HG03378 (cell line): ENCODE measurements around the gene CLEC17A.
A peak's percentile ranks its signal among the peaks of the same experiment; 100 is the strongest.
"Not testable (repeated sequence)": the region's sequence is repeated elsewhere in the genome, so short reads cannot be mapped to it uniquely, and the experiment has no call there.

Experiments
- ATAC-seq: cut with Tn5 transposase; IDR thresholded peaks from one replicate; pipeline ENCODE4 v1.9.1; 2021; ENCODE audit warnings: mild to moderate bottlenecking, moderate library complexity; ENCODE audit not compliant: unreplicated experiment

The CLEC17A gene, protein sequence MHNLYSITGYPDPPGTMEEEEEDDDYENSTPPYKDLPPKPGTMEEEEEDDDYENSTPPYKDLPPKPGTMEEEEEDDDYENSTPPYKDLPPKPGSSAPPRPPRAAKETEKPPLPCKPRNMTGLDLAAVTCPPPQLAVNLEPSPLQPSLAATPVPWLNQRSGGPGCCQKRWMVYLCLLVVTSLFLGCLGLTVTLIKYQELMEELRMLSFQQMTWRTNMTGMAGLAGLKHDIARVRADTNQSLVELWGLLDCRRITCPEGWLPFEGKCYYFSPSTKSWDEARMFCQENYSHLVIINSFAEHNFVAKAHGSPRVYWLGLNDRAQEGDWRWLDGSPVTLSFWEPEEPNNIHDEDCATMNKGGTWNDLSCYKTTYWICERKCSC

DNA sequence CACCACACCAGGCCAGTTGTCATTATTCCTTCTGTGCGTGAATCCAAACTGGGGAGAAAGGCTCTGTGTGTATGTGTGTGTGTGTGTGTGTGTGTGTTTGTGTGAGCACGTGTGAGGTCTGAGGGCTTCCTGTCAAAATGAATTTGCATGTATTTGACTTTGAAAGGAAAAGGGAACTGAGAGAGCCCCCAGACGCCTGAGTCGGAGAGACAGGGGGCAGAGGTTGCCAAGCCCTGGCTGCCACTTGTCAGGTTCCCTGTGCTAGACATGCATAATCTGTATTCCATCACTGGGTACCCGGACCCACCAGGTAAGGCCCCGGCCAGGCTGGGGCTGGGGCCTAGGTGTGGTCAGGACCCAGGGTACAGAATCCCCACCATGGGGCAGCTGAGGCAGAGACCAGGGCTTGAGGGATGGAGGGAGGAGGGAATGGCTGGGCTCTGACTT is at the start of gene CLEC17A:
TSS of gene CLEC17A (plus strand) at position 191 of the 447 bp plus-strand sequence. CDS start at position 268, 77 bp downstream.
- peak; percentile 32 for ATAC-seq

DNA sequence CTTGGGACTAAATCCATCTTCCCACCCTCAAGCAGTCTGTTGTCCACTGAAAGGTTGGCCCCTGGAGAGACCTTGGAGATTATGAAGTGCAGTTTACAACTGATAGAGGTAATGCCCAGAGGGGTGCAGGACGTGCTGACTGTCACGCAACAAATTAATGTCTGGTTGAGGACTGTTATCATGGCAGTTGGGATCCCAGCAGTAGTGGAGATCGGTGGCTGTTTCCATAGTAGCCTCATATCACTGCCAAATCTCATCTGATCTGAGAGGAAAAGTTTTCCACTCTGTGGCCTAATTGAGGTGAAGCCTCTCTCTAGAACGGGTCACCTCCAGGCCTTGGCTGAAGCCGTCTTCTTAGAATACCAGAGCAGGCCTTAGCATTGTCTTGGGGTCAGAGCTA is 49.4 kb upstream of the CLEC17A start:
- no peak for ATAC-seq

DNA sequence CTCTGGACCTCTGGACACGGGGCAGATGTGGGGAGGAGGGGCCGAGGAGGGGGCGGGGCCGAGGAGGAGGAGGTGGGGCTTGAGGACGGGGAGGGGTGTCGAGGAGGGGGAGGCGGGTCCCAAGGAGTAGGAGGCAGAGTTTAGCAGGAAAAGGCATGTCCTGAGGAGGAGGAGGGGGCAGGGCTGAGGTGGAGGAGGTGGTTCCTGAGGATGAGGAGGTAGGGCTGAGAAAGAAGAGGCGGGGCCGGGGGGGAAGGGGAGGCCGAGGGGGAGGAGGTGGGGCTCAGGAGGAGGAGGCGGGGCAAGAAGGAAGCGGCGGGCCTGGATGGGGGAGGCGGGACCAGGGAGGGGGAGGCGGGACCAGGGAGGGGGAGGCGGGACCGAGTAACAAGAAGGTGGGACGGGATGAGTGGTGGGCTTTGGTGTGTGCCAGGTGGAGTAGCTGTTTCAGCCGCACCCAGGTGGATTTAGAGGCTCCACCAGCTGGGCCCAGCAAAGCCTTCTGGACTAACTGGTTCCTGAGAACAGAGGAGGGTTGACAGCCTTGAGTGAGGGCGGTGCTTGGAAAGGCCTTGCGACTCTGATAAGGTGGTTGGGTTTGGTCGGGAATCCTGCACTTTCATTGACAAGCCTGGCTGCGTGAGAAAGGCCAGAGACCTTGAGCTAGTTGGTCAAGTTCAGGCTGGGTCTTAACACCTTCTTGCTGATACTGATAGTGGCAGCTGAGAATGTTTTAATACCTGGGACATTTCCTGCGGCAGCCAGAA is 45.8 kb upstream of the CLEC17A start:
- ATAC-seq = no peak

DNA sequence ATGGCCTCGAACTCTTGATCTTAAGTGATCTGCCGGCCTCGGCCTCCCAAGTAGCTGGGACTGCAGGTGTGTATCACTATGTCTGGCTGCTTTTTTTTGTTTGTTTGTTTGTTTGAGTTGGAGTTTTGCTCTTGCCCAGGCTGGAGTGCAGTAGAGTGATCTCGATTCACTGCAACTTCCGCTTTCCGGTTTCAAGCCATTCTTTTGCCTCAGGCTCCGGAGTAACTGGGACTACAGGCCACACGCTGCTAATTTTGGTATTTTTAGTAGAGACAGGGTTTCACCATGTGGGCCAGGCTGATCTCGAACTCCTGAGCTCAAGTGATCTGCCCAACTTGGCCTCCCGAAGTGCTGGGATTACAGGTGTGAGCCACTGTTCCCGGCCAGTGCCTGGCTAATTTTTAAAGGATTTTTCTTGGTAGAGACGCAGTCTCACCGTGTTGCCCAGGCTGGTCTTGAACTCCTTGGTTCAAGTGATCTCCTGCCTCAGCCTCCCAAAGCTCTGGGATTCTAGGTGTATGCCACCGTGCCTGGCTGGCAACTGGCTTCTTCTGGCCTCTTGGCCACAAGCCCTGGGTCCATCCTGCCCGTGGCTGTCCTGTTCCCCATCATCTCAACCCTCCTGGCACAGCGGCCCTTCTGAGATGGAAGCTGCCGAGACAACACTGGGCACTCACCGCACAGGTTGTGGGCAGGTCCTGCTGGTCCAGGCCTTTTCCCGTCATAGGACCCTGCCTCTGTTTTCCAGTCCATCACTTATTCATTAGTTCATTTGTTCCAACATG is 42.0 kb upstream of the CLEC17A start:
- ATAC-seq = no peak

DNA sequence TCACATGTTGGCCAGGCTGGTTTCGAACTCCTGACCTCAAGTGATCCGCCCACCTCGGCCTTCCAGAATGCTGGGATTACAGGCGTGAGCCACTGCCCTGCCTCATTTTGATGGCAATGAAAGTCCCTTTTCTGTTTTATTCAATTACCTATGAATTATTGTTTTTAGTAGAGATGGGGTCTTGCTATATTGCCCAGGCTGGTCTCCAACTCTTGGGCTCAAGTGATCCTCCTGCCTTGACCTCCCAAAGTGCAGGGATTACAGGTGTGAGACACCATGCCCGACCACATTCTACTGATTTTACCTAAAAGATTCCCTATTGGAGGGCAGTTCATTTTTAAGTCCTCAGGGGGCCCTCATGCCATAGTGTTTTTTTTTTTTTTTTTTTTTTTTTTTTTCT is 40.9 kb upstream of the CLEC17A start:
- ATAC-seq = not testable (repeated sequence)

DNA sequence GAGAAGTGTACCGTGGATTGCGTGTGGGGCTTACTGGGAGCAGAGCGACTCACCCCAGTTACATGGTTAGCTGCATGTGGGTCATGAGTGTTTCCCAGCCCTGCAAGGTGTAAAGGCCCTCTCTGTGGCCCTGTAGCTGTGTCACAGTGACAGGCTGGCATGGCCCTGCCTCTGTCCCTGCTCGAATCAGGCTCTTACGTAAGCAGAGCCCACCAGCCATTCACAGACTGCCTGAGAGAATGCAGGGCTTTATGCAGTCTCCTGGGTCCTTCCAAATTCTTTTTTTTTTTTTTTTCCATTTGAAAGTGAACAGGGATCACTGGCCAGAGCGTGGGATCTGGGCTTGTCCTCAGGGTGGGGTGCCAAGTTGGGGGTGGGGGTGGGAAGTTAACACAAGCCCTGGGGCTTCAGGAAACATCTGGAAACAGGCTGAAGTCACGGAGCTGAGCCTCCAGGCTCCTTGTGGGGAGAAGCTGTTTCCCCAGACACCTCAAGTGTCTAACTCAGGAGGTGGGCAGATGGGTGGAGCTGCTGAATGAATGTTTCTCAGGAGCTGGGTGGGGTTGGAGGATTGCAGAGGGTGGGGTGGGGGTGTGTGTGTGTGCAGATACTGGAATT is 40.1 kb upstream of the CLEC17A start:
- no peak for ATAC-seq

DNA sequence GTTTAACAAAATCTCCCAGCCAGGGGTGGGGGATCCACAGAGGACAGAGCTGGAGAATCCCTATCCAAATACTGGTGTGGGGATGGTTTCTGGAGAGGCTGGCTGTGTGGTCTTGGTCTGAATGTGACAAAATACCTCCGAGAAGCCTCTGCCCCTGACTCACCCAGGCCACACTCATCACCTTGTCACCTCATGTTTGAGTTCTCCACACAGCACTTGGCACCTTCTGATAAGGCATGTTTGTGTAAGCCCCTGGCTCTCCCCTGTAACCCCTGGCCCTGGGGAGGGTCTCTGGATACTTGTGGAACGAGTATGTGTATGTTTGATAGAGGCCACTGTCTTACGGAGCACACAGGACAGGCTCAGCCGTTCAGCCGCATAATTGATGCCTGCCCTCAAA is 38.8 kb upstream of the CLEC17A start:
- ATAC-seq = no peak

DNA sequence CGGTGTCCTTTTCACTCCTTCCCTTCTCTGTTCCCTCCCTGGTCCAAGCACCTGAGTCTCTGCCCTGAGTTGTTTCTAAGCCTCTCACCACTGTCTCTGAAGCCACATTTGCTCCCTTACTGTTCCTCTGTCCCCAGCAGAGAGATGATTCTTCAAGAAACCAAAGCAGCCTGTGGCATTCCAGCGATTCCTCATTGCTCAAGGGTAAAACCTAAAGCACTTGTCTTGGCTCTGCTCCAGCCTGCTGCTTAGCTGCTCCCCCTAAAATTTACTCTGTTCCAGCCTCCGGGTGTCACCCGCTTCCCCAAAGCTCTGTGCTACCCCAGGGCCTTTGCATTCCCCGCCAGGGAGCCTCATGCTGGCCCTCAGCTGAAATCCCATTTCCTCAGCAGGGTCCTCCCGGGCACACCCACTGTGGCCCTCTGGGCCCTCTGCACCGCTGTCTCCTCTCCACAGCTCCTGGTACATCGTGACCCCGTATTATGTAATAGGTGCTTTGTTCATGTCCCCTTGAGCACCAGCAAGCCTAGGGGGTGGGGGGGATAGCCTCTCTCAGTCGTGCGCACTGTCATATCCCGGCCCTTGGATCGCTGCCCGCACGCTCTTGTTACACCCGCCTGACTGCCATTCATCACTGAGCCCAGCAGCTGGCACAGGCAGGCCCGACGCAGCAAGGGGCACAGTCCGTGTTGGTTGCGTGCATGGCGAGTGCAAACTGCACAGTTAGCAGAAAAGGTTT is 37.7 kb upstream of the CLEC17A start:
- ATAC-seq = no peak

DNA sequence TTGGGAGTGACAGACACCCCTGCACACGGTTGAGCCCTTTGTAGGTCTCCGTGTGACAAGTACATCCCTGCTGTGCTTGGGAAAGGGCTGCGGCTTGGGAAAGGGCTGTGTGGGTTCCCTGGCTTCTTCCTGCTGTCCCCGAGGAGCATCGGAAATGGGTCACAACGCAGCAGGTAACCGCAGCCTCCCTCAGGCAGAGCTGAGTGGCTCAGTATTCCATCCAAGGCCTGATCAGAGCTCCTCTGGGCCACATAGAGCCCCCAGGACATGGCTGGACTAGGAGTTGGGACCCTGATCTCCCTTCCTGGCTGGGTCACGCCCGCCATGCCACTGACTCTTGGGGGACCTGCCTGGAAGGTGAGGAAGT is 37.2 kb upstream of the CLEC17A start:
- no peak for ATAC-seq

DNA sequence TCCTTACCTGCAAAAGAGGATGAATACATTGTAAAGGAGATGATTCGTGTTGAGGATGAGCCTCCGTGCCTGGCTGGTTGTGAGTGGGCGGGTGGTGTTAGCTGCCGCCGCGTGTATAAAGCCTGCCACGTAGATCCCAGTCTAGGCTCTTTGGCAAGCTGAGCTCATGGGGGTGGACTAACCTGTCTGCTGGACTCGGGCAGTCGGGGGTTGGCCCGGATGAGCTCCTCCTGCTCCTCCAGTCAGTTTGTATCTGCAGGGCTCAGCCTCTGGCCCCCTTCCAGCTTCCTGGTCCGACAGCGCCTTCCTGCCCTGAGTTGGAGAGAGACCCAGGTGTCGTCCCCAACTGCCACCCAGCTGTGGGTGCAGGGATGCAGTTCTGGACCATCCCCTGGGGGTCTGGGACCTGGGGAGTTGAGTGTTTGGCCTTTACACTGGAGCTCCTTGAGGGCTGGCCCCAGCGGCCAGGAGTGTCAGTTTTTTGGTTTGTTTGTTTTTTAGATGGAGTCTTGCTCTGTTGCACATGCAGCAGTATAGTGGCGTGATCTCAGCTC is 32.6 kb upstream of the CLEC17A start:
- no peak for ATAC-seq

DNA sequence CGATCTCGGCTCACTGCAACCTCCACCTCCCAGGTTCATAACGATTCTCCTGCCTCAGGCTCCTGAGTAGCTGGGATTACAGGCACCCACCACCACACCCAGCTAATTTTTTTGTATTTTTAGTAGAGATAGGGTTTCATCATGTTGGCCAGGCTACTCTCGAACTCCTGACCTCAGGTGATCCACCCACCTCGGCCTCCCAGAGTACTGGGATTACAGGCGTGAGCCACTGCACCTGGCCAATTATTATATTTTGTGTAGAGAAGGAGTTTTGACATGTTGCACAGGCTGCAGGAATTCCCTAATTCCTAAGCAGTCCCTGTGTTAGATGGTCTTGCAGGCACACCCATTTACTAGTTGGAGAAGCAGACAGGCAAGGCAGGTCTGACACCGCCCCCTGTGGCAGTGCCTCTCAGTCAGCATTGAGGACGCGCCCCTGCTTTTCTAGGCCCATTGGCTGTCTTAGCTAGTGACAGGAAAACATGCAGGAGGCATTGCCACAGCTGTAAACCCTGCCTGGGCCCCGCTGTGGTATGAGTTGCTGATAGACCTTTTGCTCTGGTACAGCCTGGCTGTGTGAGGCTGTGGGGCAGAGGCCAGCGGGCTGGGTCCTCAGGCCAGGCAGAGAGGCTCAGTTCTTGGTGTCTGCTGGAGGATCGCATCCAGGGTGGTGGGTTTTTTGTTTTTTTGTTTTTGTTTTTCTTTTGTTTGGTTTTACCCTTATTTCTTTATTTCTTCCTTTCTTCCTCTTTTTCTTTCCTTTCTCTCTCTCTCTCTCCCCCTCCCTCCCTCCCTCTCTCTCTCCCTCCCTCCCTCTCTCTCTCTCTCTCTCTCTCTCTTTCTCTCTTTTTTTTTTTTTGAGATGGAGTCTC is 31.5 kb upstream of the CLEC17A start:
- not testable (repeated sequence) for ATAC-seq

DNA sequence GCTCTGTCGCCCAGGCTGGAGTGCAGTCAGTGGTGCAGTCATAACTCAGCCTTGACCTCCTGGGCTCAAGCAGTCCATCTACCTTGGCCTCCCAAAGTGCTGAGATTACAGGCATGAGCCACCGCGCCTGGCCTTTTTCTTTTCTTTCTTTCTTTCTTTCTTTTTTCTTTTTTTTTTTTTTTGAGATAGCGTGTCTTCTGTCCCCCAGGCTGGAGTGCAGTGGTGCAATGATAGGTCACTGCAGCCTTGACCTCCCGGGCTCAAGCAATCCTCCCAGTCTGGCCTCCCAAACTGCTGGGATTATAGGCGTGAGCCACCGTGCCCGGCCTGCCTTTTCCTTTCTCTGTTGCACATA is 30.9 kb upstream of the CLEC17A start:
- ATAC-seq = not testable (repeated sequence)

DNA sequence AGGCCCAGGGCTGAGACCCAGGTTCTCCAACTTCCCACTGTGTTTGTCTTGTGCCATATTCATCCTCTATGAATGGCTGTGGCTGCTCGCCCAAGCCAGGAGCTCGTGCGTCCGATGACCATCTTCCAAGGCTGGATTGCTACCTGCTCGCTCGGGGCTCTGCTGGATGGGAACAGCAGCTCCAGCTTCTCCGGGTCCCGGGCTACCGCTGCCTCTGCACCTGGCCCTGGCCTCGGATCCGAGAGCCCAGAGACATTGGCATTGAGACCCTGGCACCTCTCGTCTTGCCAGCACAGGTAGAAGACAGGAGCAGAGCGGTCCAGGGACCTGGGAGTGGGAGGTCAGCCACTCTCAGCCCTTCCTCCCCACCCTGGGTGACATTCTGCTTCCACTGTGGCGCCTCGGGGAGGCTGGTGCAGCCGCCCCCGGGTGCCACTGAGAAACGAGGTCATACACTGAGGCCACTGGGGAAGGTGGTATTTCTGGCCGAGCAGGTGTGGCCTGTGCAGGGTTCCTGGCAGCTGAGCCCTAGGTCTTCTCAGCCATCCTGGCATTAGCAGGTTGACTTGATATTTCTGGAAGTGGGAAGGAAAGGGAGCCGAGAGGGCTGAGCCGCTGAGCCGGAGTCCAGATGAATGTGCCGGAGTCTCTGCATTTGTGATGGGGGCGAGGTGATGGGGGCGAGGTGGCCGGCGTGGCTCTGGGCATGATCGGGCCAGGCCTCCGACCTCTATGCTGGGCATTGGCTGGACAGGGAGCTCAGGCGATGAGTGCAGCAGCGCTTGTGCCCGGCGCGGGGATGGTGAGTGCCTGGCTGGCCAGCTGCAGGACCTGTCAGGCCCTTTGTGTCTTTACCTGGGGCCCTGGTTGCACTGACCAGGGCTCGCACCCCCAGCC is 29.6 kb upstream of the CLEC17A start:
- no peak for ATAC-seq

DNA sequence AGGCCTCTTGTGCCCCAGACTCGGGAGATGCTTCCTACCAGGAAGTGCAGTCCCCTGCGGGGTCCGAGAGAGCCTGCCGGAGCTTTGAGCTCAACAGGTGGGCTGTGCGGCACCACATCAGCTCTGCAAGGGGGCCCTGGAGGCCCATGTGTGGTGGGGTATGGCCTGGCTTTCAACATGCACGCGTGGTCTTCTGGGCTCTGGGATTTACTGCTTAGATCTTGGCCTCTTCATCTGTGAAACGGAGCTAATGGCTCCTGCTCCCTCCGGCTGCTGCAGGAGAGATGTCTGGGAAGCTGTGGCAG is 29.0 kb upstream of the CLEC17A start:
- ATAC-seq = no peak

DNA sequence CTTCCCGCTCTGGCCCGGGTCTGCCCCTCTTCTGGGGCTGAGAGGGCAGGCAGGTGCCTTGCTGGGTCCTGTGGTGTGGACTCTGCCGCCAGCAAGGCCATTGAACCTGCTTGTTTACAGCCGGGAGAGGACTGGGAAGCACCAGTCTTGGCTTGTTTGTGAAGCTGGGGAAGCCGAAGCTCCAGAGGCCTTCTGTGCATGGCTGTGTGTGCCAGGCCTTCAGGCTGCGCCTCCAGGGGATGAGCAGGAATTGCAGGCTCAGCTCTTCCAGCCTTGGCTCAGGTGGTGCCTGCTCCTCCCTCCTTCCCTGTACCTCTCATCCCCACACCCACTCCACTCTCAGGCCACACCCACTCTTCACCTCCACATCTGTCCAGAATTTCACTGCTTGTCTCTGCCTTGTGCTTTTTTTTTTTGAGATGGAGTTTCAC is 28.5 kb upstream of the CLEC17A start:
- ATAC-seq = no peak

DNA sequence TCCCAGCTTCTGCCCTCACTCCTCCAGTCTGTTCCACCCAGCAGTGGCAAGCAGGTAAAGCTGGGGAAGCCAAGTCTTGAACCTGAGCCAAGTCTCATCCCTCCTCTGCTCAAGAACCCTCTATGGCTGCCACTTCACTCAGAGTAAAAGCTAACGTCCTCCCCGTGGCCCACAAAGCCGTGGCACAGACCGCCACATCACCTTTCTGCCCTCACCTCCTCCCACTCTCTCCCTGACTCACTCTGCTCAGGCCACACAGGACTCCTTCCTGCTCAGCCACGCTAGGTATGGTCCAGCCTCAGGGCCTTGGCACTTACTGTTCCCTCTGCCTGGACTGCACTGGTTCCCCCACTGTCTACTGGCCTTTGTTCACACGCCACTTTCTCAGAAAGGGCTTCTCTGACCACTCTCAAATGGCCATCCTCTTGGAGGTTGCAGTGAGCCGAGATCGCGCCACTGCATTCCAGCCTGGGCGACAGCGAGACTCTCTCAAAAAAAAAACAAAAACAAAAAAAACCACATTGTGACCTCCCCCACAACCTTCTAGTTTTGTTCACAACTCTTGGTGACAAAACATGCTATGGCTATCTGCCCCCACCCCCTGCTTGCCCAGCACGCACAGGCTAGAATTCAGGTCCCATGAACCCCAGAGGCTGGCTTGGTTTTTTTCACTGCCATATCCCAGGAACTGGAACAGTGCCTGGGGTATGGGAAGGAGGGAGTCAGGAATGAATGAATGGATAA is 26.8 kb upstream of the CLEC17A start:
- ATAC-seq = no peak

DNA sequence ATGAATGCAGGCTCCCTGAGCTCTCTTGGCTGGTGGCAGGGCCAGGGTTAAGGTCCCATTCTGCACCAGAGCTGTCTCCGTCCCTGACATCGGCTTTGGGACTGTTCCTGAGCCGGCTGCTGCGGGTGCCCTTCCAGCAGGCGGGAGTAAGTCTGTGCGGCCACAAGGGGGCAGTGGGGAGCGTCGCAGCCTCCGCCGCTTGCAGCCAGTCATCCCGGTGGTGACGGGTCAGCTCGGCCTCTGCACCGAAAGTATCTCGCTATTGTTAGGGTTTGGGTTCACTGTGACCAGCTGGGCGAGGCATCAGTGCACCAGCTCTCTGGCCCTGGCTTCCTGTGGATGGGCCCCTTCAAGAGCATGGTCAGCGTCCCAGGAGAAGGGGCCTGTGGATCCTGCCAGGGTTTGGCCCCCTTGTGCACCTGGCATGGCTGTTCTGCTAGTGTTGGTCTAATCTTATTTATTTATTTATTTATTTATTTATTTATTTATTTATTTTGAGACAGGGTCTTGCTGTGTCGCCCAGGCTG is 26.2 kb upstream of the CLEC17A start:
- no peak for ATAC-seq
